Measurements from ENCODE around the gene EHHADH.
A peak's percentile ranks its signal among the peaks of the same experiment; 100 is the strongest.

GRCh38 chr3:185215873-185216606 is 37.8 kb downstream of the EHHADH start:
- TF ChIP-seq POLR2A (IDR thresholded peaks at IDR 0.05; ENCODE audit: extremely low read depth, insufficient read length) (no peak), CTCF (IDR thresholded peaks at IDR 0.05; ENCODE audit: low read depth, low read length) (peak; percentile 31)
